H9 (cell line): ENCODE results near the gene TRAF2. TPM values are rescaled to one million over a fixed set of nuclear protein-coding genes. Genes with fewer than 3 reads are reported as not detected.
A peak's percentile ranks its signal among the peaks of the same experiment; 100 is the strongest.

Experiments used
- DNase-seq: peaks from one replicate; pipeline ENCODE4 v3.0.0-alpha.2; 2017
- H2AFZ ChIP-seq: one replicate; pipeline ENCODE4 v1.6.1; 2013; ENCODE audit warnings: mild to moderate bottlenecking, low read length, control low read depth, moderate library complexity
- H2AK5ac ChIP-seq: 2 replicates; pipeline ENCODE4 v1.6.1; 2013; ENCODE audit warnings: low read length, control low read depth, mixed read lengths; ENCODE audit not compliant: insufficient read length
- H2BK120ac ChIP-seq: one replicate; pipeline ENCODE4 v1.6.1; 2013; ENCODE audit warnings: low read depth, mild to moderate bottlenecking, low read length, control low read depth, inconsistent platforms; ENCODE audit not compliant: poor library complexity, severe bottlenecking
- H2BK12ac ChIP-seq: 2 replicates; pipeline ENCODE4 v1.6.1; 2013; ENCODE audit warnings: low read length, control low read depth, mixed read lengths, low read depth; ENCODE audit not compliant: insufficient read length
- H2BK15ac ChIP-seq: 2 replicates; pipeline ENCODE4 v1.6.1; 2013; ENCODE audit warnings: low read depth, low read length, control low read depth
- H2BK20ac ChIP-seq: one replicate; pipeline ENCODE4 v1.6.1; 2013; ENCODE audit warnings: low read depth, mild to moderate bottlenecking, low read length, control low read depth, inconsistent platforms; ENCODE audit not compliant: poor library complexity, severe bottlenecking
- H2BK5ac ChIP-seq: 2 replicates; pipeline ENCODE4 v1.6.1; 2013; ENCODE audit warnings: low read length, control low read depth, mixed read lengths; ENCODE audit not compliant: insufficient read length
- H3K14ac ChIP-seq: 2 replicates; pipeline ENCODE4 v1.6.1; 2013; ENCODE audit warnings: low read length, control low read depth; ENCODE audit not compliant: insufficient read depth
- H3K18ac ChIP-seq: 2 replicates; pipeline ENCODE4 v1.6.1; 2013; ENCODE audit warnings: low read depth, mild to moderate bottlenecking, mixed read lengths, low read length, control low read depth; ENCODE audit not compliant: insufficient read length
- H3K23ac ChIP-seq: 2 replicates; pipeline ENCODE4 v1.6.1; 2013; ENCODE audit warnings: low read length, control low read depth, mixed read lengths, low read depth; ENCODE audit not compliant: insufficient read length
- H3K23me2 ChIP-seq: 2 replicates; pipeline ENCODE4 v1.6.1; 2013; ENCODE audit warnings: low read depth, mild to moderate bottlenecking, mixed read lengths, low read length, control low read depth; ENCODE audit not compliant: insufficient read length, poor library complexity, severe bottlenecking
- H3K27ac ChIP-seq: 2 replicates; pipeline ENCODE4 v1.5.1; 2013; ENCODE audit warnings: low read length, control low read depth, mixed read lengths, low read depth; ENCODE audit not compliant: insufficient read length
- H3K27me3 ChIP-seq: 2 replicates; pipeline ENCODE4 v1.6.1; 2013; ENCODE audit warnings: low read length, control low read depth, inconsistent platforms; ENCODE audit not compliant: insufficient read depth
- H3K4ac ChIP-seq: 2 replicates; pipeline ENCODE4 v1.6.1; 2013; ENCODE audit warnings: low read depth, mild to moderate bottlenecking, control low read depth, inconsistent platforms, low read length, moderate library complexity
- H3K4me1 ChIP-seq: 2 replicates; pipeline ENCODE4 v1.6.1; 2013; ENCODE audit warnings: low read length, control low read depth, inconsistent platforms; ENCODE audit not compliant: insufficient read depth
- H3K4me2 ChIP-seq: 2 replicates; pipeline ENCODE4 v1.6.1; 2013; ENCODE audit warnings: low read length, control low read depth, mixed read lengths; ENCODE audit not compliant: insufficient read length, insufficient read depth
- H3K56ac ChIP-seq: 2 replicates; pipeline ENCODE4 v1.6.1; 2013; ENCODE audit warnings: low read depth, mild to moderate bottlenecking, mixed read lengths, low read length, control low read depth; ENCODE audit not compliant: insufficient read length
- H3K79me1 ChIP-seq: 2 replicates; pipeline ENCODE4 v1.6.1; 2013; ENCODE audit warnings: low read depth, mild to moderate bottlenecking, moderate library complexity, low read length, control low read depth, inconsistent platforms; ENCODE audit not compliant: insufficient read depth, poor library complexity, severe bottlenecking
- H3K79me2 ChIP-seq: 2 replicates; pipeline ENCODE4 v1.6.1; 2013; ENCODE audit warnings: low read length, control low read depth, inconsistent platforms; ENCODE audit not compliant: insufficient read depth
- H3K9ac ChIP-seq: 2 replicates; pipeline ENCODE4 v1.6.1; 2013; ENCODE audit warnings: low read length, control low read depth, mixed read lengths; ENCODE audit not compliant: insufficient read length; ENCODE audit errors: extremely low read depth
- H3K9me3 ChIP-seq: one replicate; pipeline ENCODE4 v1.6.1; 2013; ENCODE audit warnings: low read depth, low read length, inconsistent platforms; ENCODE audit not compliant: control insufficient read depth
- H3T11ph ChIP-seq: one replicate; pipeline ENCODE4 v1.6.1; 2013; ENCODE audit warnings: mild to moderate bottlenecking, low read length, control low read depth, inconsistent platforms
- H4K20me1 ChIP-seq: one replicate; pipeline ENCODE4 v1.6.1; 2013; ENCODE audit not compliant: control insufficient read depth, insufficient read length, insufficient read depth
- H4K5ac ChIP-seq: 2 replicates; pipeline ENCODE4 v1.6.1; 2013; ENCODE audit warnings: low read depth, mild to moderate bottlenecking, mixed read lengths, low read length, control low read depth; ENCODE audit not compliant: insufficient read length
- H4K8ac ChIP-seq: replicated peaks from 2 replicates; pipeline ENCODE4 v1.6.1; 2013; ENCODE audit warnings: low read length, control low read depth, mixed read lengths, low read depth; ENCODE audit not compliant: insufficient read length
- H4K91ac ChIP-seq: 2 replicates; pipeline ENCODE4 v1.6.1; 2013; ENCODE audit warnings: low read depth, mild to moderate bottlenecking, moderate library complexity, mixed read lengths, low read length, control low read depth; ENCODE audit not compliant: insufficient read length
- H3K27ac Mint-ChIP-seq, 3 experiments: 2 replicates in 2 of 3; 3 replicates in 1 of 3; pipeline ENCODE4 v1.8.0; 2020 to 2021; ENCODE audit warnings: mixed read lengths in 3 of 3, mild to moderate bottlenecking in 1 of 3, moderate library complexity in 1 of 3
- H3K27me3 Mint-ChIP-seq: 2 replicates; pipeline ENCODE4 v1.8.0; 2021; ENCODE audit warnings: low read depth, mild to moderate bottlenecking, moderate library complexity, mixed read lengths
- H3K36me3 Mint-ChIP-seq, 3 experiments: 2 replicates in 2 of 3; 3 replicates in 1 of 3; pipeline ENCODE4 v1.8.0; 2020 to 2021; ENCODE audit warnings: low read depth in 3 of 3, mixed read lengths in 3 of 3; ENCODE audit not compliant: insufficient read depth in 1 of 3
- H3K4me1 Mint-ChIP-seq, 2 experiments: 2 replicates each; pipeline ENCODE4 v1.8.0; 2020; ENCODE audit warnings: mixed read lengths in 2 of 2
- H3K4me3 Mint-ChIP-seq, 2 experiments: 2 replicates in 1 of 2; 3 replicates in 1 of 2; pipeline ENCODE4 v1.8.0; 2020 to 2021; ENCODE audit warnings: mild to moderate bottlenecking in 2 of 2, mixed read lengths in 2 of 2, moderate library complexity in 1 of 2
- H3K9me3 Mint-ChIP-seq, 2 experiments: 2 replicates in 1 of 2; 3 replicates in 1 of 2; pipeline ENCODE4 v1.8.0; 2020; ENCODE audit warnings: mild to moderate bottlenecking in 2 of 2, mixed read lengths in 2 of 2, moderate library complexity in 1 of 2
- CTCF ChIP-seq: fragments of 200-600 bp; sonication (generic); conservative IDR thresholded peaks from 3 replicates; pipeline ENCODE4 v1.8.0; 2021; ENCODE audit warnings: antibody characterized with exemption, mild to moderate bottlenecking
- WGBS: extraction: QIAGEN DNeasy Blood & Tissue Kit; methylation state at CpG from one replicate; pipeline ENCODE4 v1.1.7; 2013; ENCODE audit warnings: missing lambda C conversion rate, low lambda C conversion rate, mixed read lengths; ENCODE audit not compliant: insufficient read length; ENCODE audit errors: extremely low coverage; 5-methylcytosine and 5-hydroxymethylcytosine counted together
- total RNA-seq: library from RNA; stranded (reverse); gene quantifications from 2 replicates; pipeline ENCODE4 v1.2.1, GENCODE V29; 2021

The TRAF2 gene
- total RNA-seq, 1 experiment from 2014 or later = 48.8 TPM

- no peak overlapping the region for H3T11ph ChIP-seq
- H3K4me2 ChIP-seq = no peak overlapping the region
- Mint-ChIP-seq H3K36me3 (peaks cover 0 to 12% (median 3%) of the 10 kb centered on the region in 3 experiments; a peak in 2 of 7 replicates), H3K4me1 (no peaks in the 10 kb centered on the region), H3K9me3 (no peaks in the 10 kb centered on the region), H3K27me3 (no peaks in the 10 kb centered on the region; the same call in none of the 2 replicates), H3K4me3 (no peak overlapping the region), H3K27ac (no peak overlapping the region; a peak in 1 of 7 replicates)
- H2AFZ ChIP-seq = no peak overlapping the region
- H3K79me2 ChIP-seq = no peaks in the 10 kb centered on the region
- no peak overlapping the region for H4K5ac ChIP-seq
- no peaks in the 10 kb centered on the region for H3K79me1 ChIP-seq
- no peak overlapping the region for H3K14ac ChIP-seq
- no peaks in the 10 kb centered on the region for H3K4me1 ChIP-seq
- H3K56ac ChIP-seq = no peak overlapping the region
- H4K8ac ChIP-seq = no peak overlapping the region
- no peak overlapping the region for H3K23ac ChIP-seq
- no peak overlapping the region for H3K9ac ChIP-seq
- no peak overlapping the region for H2BK12ac ChIP-seq
- whole genome bisulfite sequencing = no CpG with 5 or more reads among the region's 15 CpGs
- no peaks in the 10 kb centered on the region for H3K9me3 ChIP-seq
- H2AK5ac ChIP-seq = no peak overlapping the region
- H4K91ac ChIP-seq = no peak overlapping the region
- no peak overlapping the region for H2BK20ac ChIP-seq
- no peaks in the 10 kb centered on the region for H4K20me1 ChIP-seq
- DNase-seq = peak; percentile 30
- no peak overlapping the region for H3K4ac ChIP-seq
- no peak overlapping the region for H3K18ac ChIP-seq
- H2BK5ac ChIP-seq = no peak overlapping the region
- no peak for TF ChIP-seq CTCF
- no peak overlapping the region for H2BK15ac ChIP-seq
- H2BK120ac ChIP-seq = no peak overlapping the region
- no peaks in the 10 kb centered on the region for H3K23me2 ChIP-seq
- H3K27me3 ChIP-seq = no peaks in the 10 kb centered on the region
- no peak overlapping the region for H3K27ac ChIP-seq
Measured at GRCh38 chr9:136856079-136856476, 30.2 kb upstream of the TRAF2 start.
